ENCODE data around the gene PAH. TPM values are rescaled to one million over a fixed set of nuclear protein-coding genes. Genes with fewer than 3 reads are reported as not detected.

PAH gene
- total and polyA plus RNA-seq, 2 of the 13 experiments (the other 11 are each of a cell fraction or from before 2014, with no cell fraction given), result 192 to 451 TPM

DNA sequence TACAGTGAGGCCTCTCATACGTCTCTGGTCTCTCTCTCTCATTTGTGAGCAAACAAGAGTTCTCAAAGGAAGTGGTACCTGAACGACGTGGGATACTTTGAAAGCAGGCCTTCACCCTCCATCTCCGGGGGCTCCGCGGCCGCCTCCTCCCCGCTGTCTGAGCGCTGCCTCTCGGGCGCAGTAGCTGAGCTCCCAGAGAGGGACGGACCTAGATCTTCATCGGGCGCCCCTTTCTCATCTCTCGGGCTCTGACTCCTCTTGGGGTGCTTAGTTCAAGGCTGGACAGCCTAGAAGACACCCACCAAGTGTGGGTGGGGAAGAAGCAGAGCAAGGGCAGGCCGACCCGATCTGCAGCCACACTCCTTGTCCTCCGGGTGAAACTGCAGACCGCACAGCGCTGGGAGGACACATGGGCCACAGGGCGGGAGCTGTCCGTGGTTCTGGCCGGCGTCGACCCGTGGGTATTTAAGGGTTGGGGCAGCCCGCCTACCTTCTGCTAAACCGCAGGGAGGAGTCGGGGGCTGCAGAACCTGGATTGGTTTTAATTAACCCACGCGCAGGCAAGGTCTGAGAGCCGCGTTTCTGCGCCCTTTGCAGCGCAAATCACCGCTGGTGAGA is 92.7 kb downstream of the PAH start (continued):
- TF ChIP-seq, protein P1, sequence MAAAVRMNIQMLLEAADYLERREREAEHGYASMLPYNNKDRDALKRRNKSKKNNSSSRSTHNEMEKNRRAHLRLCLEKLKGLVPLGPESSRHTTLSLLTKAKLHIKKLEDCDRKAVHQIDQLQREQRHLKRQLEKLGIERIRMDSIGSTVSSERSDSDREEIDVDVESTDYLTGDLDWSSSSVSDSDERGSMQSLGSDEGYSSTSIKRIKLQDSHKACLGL (CRISPR knock-in tag; IDR thresholded peaks at IDR 0.05), result peak; percentile 93
- TF ChIP-seq ZNF326 (CRISPR knock-in tag; IDR thresholded peaks at IDR 0.05; ENCODE audit: borderline replicate concordance) (no peak), ZMAT3 (CRISPR knock-in tag; conservative IDR thresholded peaks at IDR 0.05) (peak; percentile 66; the same call in 1 of the 2 replicates), RELA (CRISPR knock-in tag; IDR thresholded peaks at IDR 0.05) (0 out of 2 replicates have a peak, but pooled peaks have one; percentile 57), TEAD3 (CRISPR knock-in tag; optimal IDR thresholded peaks at IDR 0.05; ENCODE audit: borderline replicate concordance) (peak; percentile 57), TCF7L2 (IDR thresholded peaks at IDR 0.05; ENCODE audit: low read depth, low read length) (no peak), ZNF577 (CRISPR knock-in tag; IDR thresholded peaks at IDR 0.05; ENCODE audit: borderline replicate concordance, low read depth) (no peak), AHR (CRISPR knock-in tag; IDR thresholded peaks at IDR 0.05) (peak; percentile 78; the same call in 1 of the 2 replicates), MIXL1 (CRISPR knock-in tag; IDR thresholded peaks at IDR 0.05) (peak; percentile 39; the same call in 1 of the 2 replicates), MAFG (CRISPR knock-in tag; IDR thresholded peaks at IDR 0.05) (no peak), SNAPC5 (CRISPR knock-in tag; IDR thresholded peaks at IDR 0.05; ENCODE audit: borderline replicate concordance) (0 out of 2 replicates have a peak, but pooled peaks have one; percentile 44), HOXA3 (CRISPR knock-in tag; IDR thresholded peaks at IDR 0.05) (0 out of 2 replicates have a peak, but pooled peaks have one; percentile 39), FOXO1 (CRISPR knock-in tag; IDR thresholded peaks at IDR 0.05) (peak; percentile 59; the same call in 1 of the 2 replicates), ATF2 (CRISPR knock-in tag; IDR thresholded peaks at IDR 0.05) (peak; percentile 84), MXD4 (CRISPR knock-in tag; IDR thresholded peaks at IDR 0.05) (peak; percentile 94; the same call in 1 of the 2 replicates), ZNF230 (CRISPR knock-in tag; IDR thresholded peaks at IDR 0.05) (0 out of 2 replicates have a peak, but pooled peaks have one; percentile 23), ATF4 (CRISPR knock-in tag; IDR thresholded peaks at IDR 0.05) (peak in 1 of 2 experiments; percentile 38; a peak in 1 of 4 replicates), ZNF446 (CRISPR knock-in tag; IDR thresholded peaks at IDR 0.05) (0 out of 2 replicates have a peak, but pooled peaks have one; percentile 58), SPEN (CRISPR knock-in tag; IDR thresholded peaks at IDR 0.05; ENCODE audit: low read depth) (peak; percentile 58), IKZF4 (CRISPR knock-in tag; IDR thresholded peaks at IDR 0.05; ENCODE audit: borderline replicate concordance, low read depth, not compliant biosample characterization) (peak; percentile 52), CBX1 (IDR thresholded peaks at IDR 0.05; ENCODE audit: low read depth) (no peak), KLF16 (CRISPR knock-in tag; IDR thresholded peaks at IDR 0.05) (peak in 1 of 2 experiments; percentile 88; a peak in 2 of 4 replicates), ZNF790 (CRISPR knock-in tag; IDR thresholded peaks at IDR 0.05; ENCODE audit: borderline replicate concordance) (0 out of 2 replicates have a peak, but pooled peaks have one; percentile 46)
- TF ChIP-seq, protein P2, sequence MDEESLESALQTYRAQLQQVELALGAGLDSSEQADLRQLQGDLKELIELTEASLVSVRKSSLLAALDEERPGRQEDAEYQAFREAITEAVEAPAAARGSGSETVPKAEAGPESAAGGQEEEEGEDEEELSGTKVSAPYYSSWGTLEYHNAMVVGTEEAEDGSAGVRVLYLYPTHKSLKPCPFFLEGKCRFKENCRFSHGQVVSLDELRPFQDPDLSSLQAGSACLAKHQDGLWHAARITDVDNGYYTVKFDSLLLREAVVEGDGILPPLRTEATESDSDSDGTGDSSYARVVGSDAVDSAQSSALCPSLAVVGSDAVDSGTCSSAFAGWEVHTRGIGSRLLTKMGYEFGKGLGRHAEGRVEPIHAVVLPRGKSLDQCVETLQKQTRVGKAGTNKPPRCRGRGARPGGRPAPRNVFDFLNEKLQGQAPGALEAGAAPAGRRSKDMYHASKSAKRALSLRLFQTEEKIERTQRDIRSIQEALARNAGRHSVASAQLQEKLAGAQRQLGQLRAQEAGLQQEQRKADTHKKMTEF (CRISPR knock-in tag; IDR thresholded peaks at IDR 0.05), result peak; percentile 51; the same call in 1 of the 2 replicates
- TF ChIP-seq, protein P3, sequence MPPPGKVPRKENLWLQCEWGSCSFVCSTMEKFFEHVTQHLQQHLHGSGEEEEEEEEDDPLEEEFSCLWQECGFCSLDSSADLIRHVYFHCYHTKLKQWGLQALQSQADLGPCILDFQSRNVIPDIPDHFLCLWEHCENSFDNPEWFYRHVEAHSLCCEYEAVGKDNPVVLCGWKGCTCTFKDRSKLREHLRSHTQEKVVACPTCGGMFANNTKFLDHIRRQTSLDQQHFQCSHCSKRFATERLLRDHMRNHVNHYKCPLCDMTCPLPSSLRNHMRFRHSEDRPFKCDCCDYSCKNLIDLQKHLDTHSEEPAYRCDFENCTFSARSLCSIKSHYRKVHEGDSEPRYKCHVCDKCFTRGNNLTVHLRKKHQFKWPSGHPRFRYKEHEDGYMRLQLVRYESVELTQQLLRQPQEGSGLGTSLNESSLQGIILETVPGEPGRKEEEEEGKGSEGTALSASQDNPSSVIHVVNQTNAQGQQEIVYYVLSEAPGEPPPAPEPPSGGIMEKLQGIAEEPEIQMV (CRISPR knock-in tag; IDR thresholded peaks at IDR 0.05; ENCODE audit: low read depth), result no peak

All from HepG2 (cell line).